HG03575 (cell line): ENCODE results near the gene GART.
"Not testable (repeated sequence)": the region's sequence is repeated elsewhere in the genome, so short reads cannot be mapped to it uniquely, and the experiment has no call there.

Source experiments
- ATAC-seq: cut with Tn5 transposase; IDR thresholded peaks from one replicate; pipeline ENCODE4 v1.9.1; 2021; ENCODE audit not compliant: unreplicated experiment, insufficient number of reproducible peaks, low FRiP score; ENCODE audit errors: extremely low read depth

The GART gene

DNA sequence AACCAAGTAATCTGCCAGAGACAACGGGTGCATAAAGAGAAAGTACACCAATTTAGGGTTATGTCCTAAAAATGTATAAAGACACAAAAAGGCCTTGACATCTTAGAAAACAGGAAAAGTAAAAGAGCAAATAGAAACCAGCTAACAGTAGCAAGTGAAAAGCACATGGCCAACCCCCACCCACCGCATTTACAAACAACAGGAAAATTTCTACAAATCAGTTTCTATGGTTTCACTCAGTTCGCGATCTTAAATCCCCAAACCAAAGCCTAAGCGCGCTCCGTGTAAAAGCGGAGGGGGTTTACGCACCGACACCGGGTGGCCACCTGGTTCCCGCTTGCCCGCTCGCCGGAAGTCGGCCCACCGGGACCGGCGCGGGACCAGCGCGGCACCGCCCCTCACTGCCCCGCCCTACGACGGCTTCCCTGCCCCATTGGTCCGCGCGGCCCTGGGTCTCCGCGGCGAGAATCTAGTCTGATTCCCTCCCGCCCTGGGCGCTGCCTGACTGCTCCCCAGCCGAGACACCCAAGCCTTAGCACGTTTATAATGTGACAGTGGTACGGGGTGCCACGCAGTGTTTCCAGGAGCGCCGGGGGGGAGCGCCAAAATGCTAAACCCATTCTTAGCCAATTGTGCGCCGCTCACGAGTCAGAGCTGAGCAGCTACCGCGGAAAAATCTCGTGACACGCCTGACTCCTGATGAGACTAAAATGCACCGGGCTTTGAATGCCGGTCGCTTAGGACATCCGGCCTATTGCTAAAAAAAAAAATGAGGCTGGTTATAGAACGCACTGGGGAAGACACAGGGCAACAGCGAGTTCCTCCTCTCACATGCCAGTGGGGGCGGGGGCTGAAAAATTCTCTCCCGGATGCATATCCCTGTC, at the start of gene GART:
Gene GART (minus strand): TSS at position 362 of the 884 bp plus-strand sequence. CDS start 2,802 bp downstream, outside the sequence.
- peak; percentile 22 for ATAC-seq

DNA sequence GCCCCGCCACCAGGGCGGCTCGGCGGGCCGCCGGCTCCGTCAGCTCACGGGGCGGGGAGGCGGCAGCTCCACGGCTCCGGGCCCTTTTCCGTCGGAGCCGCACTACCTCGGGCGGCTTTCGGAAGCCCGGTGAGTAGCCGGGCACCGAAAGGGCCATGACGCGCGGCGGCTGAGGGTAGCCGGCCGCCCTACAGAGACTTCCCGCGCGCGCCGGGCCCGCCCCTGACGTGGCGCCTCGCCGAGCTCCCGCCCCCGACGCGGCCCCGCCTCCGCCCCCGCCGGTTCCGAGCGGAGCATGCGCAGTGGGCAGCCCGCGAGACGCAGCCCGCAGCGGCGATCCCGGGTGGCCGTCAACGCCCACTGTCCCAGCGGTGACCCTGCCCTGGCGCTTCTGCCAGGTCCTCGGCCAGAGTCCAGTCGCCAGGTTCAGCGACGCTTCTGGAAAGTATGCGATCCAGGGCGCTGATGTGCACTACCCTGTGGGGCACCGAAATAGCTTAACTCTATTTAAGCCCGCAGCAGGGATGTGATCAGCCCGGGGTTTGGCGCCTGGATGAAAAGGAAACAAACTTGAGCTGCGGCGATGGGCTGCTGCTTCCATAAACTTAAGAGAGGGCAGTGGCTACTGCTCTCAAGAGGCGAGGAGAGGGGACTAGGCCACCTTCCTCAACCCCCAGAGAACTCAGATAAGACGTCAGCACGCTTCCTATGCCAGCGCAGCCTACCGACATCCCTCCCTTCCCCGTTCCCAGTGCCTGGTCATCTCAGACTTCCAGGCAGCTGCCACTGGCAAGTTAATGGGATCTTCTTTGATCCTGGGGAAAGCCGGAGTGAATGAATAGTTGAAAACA, 46.8 kb upstream of the GART start, which contains the start of gene DONSON:
Gene DONSON (minus strand): TSS at position 200 of the 851 bp plus-strand sequence. CDS start 43 bp downstream, at position 157.
- ATAC-seq: no peak

DNA sequence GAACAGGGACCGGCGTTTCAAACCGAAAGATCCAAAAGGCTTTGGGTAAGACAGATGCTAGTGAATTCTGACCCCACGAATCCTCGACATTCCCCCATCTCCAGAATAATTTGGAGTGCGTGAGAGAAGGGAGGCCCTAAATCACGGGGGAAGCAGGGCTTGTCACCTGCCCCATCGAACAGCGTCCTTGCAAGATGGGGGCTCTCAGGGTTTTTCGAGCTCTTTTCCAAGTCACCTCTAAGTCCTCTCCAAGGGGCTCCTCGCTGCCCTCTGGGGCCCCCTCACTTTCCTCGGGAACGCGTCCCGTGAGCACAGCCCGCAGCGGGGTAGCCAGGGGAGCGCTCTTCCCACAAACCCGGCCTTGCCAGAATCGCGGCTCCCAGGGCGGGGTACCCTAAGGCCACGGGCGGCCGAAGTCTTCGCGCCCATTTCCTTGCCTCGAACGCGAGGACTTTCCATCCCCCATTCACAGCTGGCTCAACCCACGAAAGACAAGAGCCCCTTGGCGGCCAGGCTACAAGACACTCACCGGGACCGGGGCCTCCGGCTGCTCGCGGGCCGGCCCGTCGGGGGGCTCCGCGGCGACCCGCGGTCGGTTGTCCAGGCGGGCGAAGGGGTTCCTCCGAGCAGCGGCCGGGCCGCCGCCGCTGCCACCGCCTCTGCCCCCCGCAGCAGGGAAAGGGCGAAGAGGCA, 46.0 kb upstream of the GART start:
- no peak for ATAC-seq

DNA sequence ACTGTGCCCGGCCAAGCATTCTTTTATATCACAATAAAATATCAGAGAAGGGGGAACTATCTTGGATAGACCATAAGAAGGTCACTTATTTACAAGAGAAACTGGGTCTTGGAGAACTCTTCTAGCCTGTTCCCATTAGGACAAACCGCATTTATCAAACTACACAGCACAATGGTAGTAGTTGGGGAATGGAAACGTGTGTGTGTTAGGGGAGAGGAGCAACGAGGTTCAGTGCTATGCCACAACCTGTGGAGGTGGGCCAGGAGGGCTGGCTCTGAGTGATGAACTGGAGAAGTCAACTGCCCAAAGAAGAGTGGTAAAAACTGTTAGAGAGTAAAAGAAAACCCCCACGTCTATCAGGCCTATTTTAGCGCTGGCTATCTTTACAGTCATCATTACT, 45.0 kb upstream of the GART start:
- ATAC-seq: no peak

DNA sequence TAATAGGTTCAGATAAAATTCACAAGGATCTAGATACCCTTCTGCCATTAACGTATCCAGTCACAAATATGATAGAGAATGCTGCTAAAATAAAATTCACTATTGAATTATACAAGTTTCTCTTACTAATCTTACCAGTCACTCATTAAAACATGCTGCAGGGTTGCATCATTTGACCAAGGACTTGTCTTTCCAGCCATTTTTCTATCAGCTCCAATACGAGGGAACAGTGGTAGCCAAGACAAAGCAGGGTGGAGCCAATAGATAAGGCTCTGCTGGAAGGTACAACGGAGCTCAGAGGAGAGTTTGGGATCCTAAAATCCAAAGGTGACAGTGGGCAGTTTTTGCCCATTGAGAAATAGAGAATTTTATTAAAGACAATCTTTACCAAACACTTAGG, 42.5 kb upstream of the GART start:
- no peak for ATAC-seq

DNA sequence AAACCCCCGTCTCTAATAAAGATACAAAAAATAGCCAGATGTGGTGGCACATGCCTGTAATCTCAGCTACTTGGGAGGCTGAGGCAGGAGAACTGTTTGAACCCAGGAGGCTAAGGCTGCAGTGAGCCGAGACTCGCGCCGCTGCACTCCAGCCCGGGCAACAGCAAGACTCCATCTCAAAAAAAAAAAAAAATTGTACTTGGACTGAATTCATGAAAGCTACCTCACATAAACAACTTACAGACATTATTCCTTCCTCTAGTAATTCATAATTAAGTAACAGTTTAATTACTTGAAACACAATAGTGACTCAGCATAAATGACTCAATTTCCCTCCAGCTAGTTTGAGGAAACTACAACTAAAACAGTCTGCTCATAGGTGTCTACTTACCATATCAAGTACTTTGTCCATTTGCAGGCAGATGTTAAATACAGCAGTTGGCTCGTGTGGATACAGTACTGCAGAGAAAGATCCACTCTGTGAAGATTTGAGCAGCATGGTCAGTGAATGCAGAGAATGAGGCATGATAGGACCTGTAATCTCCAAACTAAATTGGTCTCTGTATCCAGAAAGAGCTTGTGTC, 37.1 kb upstream of the GART start:
- ATAC-seq: no peak

DNA sequence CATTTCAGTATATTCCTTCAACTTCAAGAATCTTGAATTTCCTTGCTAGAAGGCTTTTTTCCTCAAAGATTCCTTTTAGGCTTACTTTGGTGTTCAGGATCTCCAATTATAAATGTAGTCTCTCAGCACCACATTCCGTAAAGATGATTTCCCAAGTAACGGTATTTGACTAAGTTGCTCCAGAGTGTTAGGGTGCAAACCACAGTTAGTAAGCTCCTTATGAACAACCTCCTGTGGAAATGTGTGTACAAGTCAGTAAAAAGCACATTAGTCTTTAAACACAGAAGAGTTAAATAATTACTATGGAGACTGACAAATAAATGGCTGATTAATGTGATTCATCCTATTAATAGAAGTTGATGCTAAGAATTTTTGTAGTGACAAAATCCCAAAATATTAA, 36.3 kb upstream of the GART start:
- ATAC-seq: no peak

DNA sequence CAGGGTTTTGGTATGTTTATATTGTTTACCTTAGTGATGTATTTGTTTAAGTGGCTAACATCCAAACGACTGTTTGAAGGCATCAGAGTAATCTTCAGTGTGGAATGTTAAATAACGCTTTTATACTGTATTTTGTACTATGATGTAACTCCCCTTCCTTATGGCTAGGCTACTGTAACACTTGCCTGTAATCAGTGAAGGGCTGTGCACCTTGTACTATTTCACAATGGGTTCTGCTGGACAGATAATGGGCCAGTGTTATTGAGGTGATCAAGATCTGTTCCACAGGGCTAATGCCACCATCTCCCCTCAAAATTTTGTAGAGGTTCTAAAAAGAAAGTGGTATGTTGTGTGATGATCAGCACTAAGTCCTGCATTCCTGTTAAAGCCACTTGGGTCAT, 34.8 kb upstream of the GART start:
- ATAC-seq: not testable (repeated sequence)

DNA sequence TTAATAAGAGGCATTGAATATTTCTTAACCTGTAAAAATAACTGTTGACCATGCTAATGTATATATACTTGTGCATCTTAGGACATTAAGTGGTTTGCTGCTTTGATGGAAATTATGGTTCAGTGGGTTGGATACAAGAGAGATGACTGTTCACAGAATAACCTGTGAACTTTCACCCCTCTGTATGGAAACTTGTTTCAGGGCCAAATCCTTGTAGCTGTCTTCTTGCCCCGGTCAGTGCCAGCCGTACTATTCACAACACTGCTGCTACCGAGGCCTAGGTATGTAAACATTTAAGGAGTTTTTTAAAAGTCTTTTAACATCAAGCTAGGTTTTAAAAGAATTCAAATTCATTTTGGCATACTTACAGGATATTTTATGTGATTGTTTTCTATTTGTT, 30.4 kb upstream of the GART start:
- ATAC-seq: no peak

DNA sequence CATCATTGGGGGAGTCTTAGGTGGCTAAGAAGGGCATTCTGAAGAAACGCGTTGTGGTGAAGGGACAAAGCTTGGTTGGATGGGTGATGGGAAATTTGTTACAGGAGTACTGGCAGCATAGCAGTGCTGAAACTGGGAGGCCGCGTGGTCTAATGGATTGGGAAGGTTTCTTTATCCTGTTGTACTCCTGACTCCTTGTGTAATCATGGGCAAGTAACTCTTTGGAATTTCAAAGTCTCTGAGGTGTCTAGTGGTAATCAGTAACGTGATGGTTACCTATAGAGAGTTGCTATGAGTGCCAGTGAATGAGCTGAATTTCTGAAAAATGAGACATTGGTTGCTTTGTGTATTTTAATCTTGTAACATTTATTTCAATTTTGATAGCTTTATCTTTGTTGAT, 28.1 kb upstream of the GART start:
- no peak for ATAC-seq

DNA sequence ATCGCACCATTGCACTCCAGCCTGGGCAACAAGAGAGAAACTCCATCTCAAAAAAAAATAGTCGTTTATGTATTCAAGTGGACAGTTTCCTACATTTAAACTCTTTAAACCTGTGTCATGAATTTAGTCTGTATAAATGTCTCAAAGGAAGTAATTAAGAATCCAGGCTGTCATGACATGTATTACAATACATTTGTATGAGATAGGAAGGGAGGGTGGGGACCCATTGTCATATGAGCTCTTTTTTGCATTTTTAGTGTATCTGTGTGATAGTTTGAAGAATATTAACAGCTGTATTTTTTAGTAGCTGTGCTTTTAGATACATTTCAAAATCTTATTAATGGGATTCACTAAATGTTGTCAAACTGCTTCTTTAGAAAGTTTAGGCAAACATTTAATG, 26.5 kb upstream of the GART start:
- no peak for ATAC-seq

DNA sequence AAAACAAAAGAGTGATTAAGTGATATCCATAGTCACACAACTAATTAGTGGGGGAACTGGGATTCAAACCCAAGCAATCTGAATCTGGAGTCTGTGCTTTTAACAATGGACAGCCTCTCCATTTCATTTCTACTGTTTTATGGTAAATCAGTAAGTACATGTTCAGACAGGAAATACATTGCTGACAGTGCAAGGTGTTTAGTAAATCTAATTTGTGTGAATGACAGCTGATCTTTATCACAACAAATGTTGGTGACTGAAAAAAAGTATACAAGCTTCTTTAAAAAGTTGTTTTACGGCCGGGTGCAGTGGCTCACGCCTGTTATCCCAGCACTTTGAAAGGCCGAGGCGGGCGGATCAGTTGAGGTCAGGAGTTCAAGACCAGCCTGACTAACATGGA, 26.0 kb upstream of the GART start:
- ATAC-seq: no peak

DNA sequence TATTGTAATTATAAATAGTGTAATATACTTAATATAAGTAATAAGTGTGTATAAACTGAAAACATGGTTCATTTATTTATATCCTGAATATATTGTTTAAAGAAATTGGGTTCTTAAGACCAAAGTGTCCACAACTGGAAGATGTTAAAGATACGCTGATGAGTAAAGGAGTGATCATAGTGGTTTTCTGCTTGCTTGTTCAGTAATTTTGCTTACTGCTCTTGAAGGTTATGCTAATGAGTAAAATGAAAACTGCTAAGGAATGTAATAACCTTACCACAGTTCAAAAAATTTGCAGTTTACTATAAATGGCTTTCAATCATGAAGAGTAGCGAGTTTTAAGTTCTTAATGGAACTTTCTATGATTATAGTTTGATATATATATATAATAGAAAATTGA, 24.6 kb upstream of the GART start:
- no peak for ATAC-seq

DNA sequence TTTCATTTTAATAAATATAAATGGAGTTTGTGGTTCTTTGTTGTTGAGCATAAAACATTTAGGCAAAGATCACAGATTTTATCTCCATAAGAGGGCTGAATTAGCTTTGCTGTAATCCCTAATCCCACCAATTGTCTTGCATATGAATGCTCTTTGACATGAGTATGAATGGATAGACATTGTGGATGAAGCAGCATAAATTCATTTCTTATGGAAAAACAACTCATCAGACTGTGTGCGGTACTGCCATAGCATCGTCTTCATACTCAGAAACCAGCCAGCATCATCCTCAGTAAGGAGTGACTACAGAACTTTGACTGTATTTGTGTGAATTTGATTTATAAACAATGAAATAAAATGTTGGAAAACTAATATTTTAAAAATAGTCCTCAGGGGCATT, 20.5 kb upstream of the GART start:
- ATAC-seq: no peak

DNA sequence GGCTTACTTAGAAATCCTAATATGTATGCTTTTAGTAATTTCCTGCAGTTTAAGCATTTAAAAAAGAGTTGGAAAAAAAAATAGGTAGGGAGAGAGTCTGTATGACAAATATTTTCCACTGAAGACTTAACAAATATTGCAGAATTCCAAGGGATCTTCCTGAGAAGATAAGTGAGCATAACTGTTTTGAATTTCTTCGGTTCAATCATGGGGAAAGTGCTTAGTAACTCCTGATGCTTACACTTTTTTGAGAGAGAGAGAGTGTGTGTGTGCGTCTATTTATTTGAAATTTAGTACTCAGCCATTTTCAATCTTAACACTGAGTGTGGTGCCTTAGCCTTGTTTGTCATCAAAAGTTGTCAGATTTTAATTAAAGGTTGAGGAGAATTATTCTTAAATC, 19.5 kb upstream of the GART start:
- no peak for ATAC-seq

DNA sequence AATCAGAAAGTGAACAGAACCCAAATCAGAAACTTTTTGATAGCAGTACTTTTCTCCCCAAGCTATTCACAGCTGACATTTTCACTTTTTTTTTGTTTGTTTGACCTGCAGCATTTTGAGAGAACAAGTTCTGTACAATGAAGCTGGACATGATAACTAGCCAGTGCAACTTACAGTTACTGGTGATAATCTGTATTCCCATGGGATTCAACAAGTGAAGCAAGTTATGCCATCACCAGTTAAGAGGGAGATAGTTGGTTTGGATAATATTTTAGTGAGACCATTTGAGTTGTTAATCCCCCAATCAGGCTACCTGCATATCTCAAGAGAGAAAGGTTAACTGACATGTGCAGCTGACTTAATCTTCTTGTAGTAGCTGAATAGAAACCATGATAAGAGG, 19.0 kb upstream of the GART start:
- ATAC-seq: no peak

DNA sequence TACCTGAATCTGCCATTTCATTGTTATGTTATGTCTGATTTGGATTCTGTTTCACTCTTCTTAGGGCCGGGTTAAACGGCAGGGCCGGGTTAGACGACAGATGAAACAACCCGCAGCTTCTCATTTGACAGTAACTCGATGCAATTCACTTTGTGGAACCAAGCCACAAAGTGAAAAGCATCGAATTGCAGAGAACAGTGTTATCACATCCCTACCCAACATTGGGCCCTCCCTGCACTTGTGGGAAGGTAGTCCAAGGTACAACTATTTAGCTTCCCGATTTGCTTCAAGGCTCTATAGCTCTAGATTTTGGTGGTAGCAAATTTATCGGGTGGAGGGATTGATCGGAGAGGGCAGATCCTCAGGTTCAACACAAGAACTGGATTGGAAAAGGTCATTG, 17.9 kb upstream of the GART start:
- no peak for ATAC-seq

DNA sequence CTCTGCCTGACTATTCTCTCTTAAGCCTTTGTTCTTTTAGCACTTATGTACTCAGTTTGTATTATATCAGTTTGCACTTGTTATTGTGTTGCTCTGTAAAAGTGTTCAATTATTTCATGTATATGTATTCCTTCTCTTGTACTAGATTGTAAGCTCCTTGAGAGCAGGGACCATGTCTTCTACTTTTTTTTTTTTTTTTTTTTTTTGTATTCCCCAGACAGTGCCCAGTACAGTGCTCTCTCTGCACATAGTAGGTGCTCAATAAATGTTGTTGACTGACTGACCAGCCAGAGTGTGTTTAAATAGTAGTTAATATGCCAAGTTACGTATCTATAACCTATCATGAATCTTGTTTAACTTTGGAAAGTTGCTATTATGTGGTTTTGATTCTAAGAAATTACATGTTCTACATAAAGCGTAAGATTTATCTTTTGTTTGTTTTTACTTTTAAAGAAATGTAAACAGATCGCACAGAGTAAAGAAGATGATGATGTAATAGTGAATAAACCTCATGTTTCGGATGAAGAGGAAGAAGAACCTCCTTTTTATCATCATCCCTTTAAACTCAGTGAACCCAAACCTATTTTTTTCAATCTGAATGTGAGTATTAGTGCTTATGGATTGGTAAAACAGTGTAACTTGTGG, 17.0 kb upstream of the GART start:
- no peak for ATAC-seq

DNA sequence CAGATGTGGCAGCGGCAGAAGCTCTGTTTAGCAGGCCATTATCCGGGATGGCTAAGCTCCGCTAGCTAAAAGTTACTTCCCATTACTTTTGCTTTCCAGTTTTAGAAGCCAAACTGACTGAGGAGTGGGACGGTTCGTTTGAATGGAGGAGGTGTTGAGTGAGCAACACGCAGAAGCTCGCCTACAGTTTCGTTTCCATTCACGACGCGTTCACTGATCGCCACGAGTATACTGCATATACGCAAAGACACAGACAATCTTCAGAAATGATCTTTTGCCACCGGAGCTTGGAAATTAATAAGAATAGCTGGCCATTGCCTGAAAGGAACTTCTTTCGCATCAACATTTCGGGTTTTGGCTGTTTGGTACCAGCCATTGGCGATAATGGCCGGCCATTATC, 15.5 kb upstream of the GART start:
- no peak for ATAC-seq
